ENCODE data around the gene TRIM2. TPM values are rescaled to one million over a fixed set of nuclear protein-coding genes. Genes with fewer than 3 reads are reported as not detected.
A peak's percentile ranks its signal among the peaks of the same experiment; 100 is the strongest.

Gene TRIM2
- total RNA-seq, 4 donors from 2014 or later, result 71.8 to 124 (median 95.3) TPM

GRCh38 chr4:153228512-153229140 is 24.4 kb downstream of the TRIM2 start:
- WGBS, 2 donors (ENCODE audit: low coverage in 1 of 2), result 61 to 64% methylated on average over 2 to 6 of the region's 6 CpGs
- TF ChIP-seq EP300 (IDR thresholded peaks at IDR 0.05; ENCODE audit: low read depth) (no peak), POLR2A (IDR thresholded peaks at IDR 0.05) (no peak), POLR2AphosphoS5 (IDR thresholded peaks at IDR 0.05) (no peak)
- TF ChIP-seq, protein P1, sequence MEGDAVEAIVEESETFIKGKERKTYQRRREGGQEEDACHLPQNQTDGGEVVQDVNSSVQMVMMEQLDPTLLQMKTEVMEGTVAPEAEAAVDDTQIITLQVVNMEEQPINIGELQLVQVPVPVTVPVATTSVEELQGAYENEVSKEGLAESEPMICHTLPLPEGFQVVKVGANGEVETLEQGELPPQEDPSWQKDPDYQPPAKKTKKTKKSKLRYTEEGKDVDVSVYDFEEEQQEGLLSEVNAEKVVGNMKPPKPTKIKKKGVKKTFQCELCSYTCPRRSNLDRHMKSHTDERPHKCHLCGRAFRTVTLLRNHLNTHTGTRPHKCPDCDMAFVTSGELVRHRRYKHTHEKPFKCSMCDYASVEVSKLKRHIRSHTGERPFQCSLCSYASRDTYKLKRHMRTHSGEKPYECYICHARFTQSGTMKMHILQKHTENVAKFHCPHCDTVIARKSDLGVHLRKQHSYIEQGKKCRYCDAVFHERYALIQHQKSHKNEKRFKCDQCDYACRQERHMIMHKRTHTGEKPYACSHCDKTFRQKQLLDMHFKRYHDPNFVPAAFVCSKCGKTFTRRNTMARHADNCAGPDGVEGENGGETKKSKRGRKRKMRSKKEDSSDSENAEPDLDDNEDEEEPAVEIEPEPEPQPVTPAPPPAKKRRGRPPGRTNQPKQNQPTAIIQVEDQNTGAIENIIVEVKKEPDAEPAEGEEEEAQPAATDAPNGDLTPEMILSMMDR (IDR thresholded peaks at IDR 0.05), result no peak
- Histone ChIP-seq H3K36me3 (no peaks in the 10 kb centered on the region), H3K9me3 (no peaks in the 10 kb centered on the region), H3K4me3 (no peak overlapping the region), H3K27ac (no peak overlapping the region), H3K27me3 (no peaks in the 10 kb centered on the region), H3K4me1 (peaks cover 0 to 48% (median 28%) of the 10 kb centered on the region in 4 donors)
- in situ Hi-C loops (cut with MboI; ENCODE audit: low pct_ligation_motif_present in 1 of 4, low pct_unique_long_range_greater_than_20kb in 1 of 4, low sequenced_read_pairs in 3 of 4), result no loop called here
- intact Hi-C loops (cut with DNase I; ENCODE audit: low total_unique reads), result no loop called here
- DNase-seq, result no peak

DNA sequence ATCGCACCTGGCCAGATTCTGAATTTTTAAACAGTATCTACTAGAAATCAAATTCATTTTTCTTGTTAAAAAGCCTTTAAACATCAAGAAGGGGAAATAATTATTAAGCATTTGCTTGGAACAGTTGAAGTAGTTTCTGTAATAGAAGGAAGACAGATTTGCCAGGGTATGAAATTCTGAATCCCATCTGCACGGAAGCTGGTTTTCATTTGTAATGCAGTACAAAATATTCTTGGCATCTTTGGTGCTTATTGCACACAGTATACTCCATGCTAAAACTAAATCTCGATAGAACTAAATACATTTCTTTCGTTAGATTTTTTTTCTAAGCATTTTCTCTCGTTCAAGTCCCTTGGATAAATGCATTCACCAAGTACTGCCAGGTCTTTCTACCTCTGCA is 25.3 kb downstream of the TRIM2 start:
- Histone ChIP-seq H3K36me3 (no peaks in the 10 kb centered on the region), H3K4me3 (no peak overlapping the region), H3K9me3 (no peaks in the 10 kb centered on the region), H3K27me3 (no peaks in the 10 kb centered on the region), H3K27ac (no peak overlapping the region), H3K4me1 (peaks cover 8 to 48% (median 28%) of the 10 kb centered on the region in 4 donors)
- in situ Hi-C loops (cut with MboI; ENCODE audit: low pct_ligation_motif_present in 1 of 4, low pct_unique_long_range_greater_than_20kb in 1 of 4, low sequenced_read_pairs in 3 of 4), result no loop called here
- DNase-seq, result no peak
- intact Hi-C loops (cut with DNase I; ENCODE audit: low total_unique reads), result no loop called here
- TF ChIP-seq EP300 (IDR thresholded peaks at IDR 0.05; ENCODE audit: low read depth) (no peak), POLR2AphosphoS5 (IDR thresholded peaks at IDR 0.05) (no peak), POLR2A (IDR thresholded peaks at IDR 0.05) (no peak)
- TF ChIP-seq, protein P1 (IDR thresholded peaks at IDR 0.05), result no peak
- WGBS, 2 donors (ENCODE audit: low coverage in 1 of 2), result 89% methylated on average over 4 to 5 of the region's 5 CpGs

- Histone ChIP-seq H3K9me3 (no peaks in the 10 kb centered on the region), H3K4me1 (peaks cover 10 to 41% (median 25%) of the 10 kb centered on the region in 4 donors), H3K36me3 (no peaks in the 10 kb centered on the region), H3K4me3 (no peak overlapping the region), H3K27me3 (no peaks in the 10 kb centered on the region), H3K27ac (peak overlapping the region in 3 of 4 donors; percentile 54 to 64 (median 61))
- no peak for TF ChIP-seq POLR2A (IDR thresholded peaks at IDR 0.05)
- TF ChIP-seq, protein P1 (IDR thresholded peaks at IDR 0.05), result peak in 4 of 5 experiments; percentile 16 to 41 (median 28)
- in situ Hi-C loops (cut with MboI; ENCODE audit: low pct_ligation_motif_present in 1 of 4, low pct_unique_long_range_greater_than_20kb in 1 of 4, low sequenced_read_pairs in 3 of 4) (no loop called here), intact Hi-C loops (cut with DNase I; ENCODE audit: low total_unique reads) (no loop called here)
- peak; percentile 49 for DNase-seq
- 48 to 50% methylated on average over 3 of the region's 3 CpGs for WGBS, 2 donors (ENCODE audit: low coverage in 1 of 2)
Observed at GRCh38 chr4:153232768-153233167, 28.5 kb downstream of the TRIM2 start.

- TF ChIP-seq POLR2A (IDR thresholded peaks at IDR 0.05) (no peak), POLR2AphosphoS5 (IDR thresholded peaks at IDR 0.05) (peak; percentile 5 to 39 (median 25))
- TF ChIP-seq, protein P1 (IDR thresholded peaks at IDR 0.05), result no peak
- intact Hi-C loops (cut with DNase I; ENCODE audit: low total_unique reads) (no loop called here), in situ Hi-C loops (cut with MboI; ENCODE audit: low pct_ligation_motif_present in 1 of 4, low pct_unique_long_range_greater_than_20kb in 1 of 4, low sequenced_read_pairs in 3 of 4) (no loop called here)
- DNase-seq, result peak; percentile 26
- no peaks in the 10 kb centered on the region for H3K9me3 ChIP-seq
- H3K4me3 ChIP-seq, result no peak overlapping the region
- H3K4me1 ChIP-seq, result peaks cover 10 to 38% (median 25%) of the 10 kb centered on the region in 4 donors
- 28 to 37% methylated on average over 3 to 5 of the region's 5 CpGs for WGBS, 2 donors (ENCODE audit: low coverage in 1 of 2)
- peak overlapping the region; percentile 23 to 64 (median 58) for H3K27ac ChIP-seq
- H3K36me3 ChIP-seq, result peaks cover 0 to 2% (median 0%) of the 10 kb centered on the region in 4 donors
- H3K27me3 ChIP-seq, result no peaks in the 10 kb centered on the region
Observed at GRCh38 chr4:153233761-153234371, 29.6 kb downstream of the TRIM2 start.

All from transverse colon (tissue), 4 donors.